Measurements from ENCODE around the gene CSGALNACT2.

CSGALNACT2 gene

GRCh38 chr10:43160921-43161255 is 22.6 kb downstream of the CSGALNACT2 start:
- Histone ChIP-seq H3K4me1 (ENCODE audit: control insufficient read depth in 2 of 2, insufficient read depth in 2 of 2, low read length in 2 of 2) (no peaks in the 10 kb centered on the region), H3K9me3 (ENCODE audit: control insufficient read depth in 2 of 2, low read length in 2 of 2) (no peaks in the 10 kb centered on the region), H3K27me3 (ENCODE audit: control insufficient read depth in 2 of 2, insufficient read depth in 2 of 2, low read length in 2 of 2) (no peaks in the 10 kb centered on the region), H3K27ac (ENCODE audit: low read depth in 2 of 2, low read length in 2 of 2) (no peak overlapping the region), H3K36me3 (ENCODE audit: control insufficient read depth in 2 of 2, insufficient read depth in 2 of 2, low read length in 2 of 2) (peaks cover 3 to 6% of the 10 kb centered on the region in 2 donors), H3K9ac (ENCODE audit: low read depth in 1 of 2, low read length in 2 of 2) (no peak overlapping the region), H3K4me3 (ENCODE audit: low read length in 2 of 2) (no peak overlapping the region)

- no peak overlapping the region for H3K27ac ChIP-seq (ENCODE audit: low read depth in 2 of 2, low read length in 2 of 2)
- H3K9me3 ChIP-seq (ENCODE audit: control insufficient read depth in 2 of 2, low read length in 2 of 2), result no peaks in the 10 kb centered on the region
- peaks cover 3 to 6% of the 10 kb centered on the region in 2 donors for H3K36me3 ChIP-seq (ENCODE audit: control insufficient read depth in 2 of 2, insufficient read depth in 2 of 2, low read length in 2 of 2)
- no peak overlapping the region for H3K4me3 ChIP-seq (ENCODE audit: low read length in 2 of 2)
- H3K4me1 ChIP-seq (ENCODE audit: control insufficient read depth in 2 of 2, insufficient read depth in 2 of 2, low read length in 2 of 2), result no peaks in the 10 kb centered on the region
- no peaks in the 10 kb centered on the region for H3K27me3 ChIP-seq (ENCODE audit: control insufficient read depth in 2 of 2, insufficient read depth in 2 of 2, low read length in 2 of 2)
- H3K9ac ChIP-seq (ENCODE audit: low read depth in 1 of 2, low read length in 2 of 2), result no peak overlapping the region
Observed at GRCh38 chr10:43162604-43163003, 24.4 kb downstream of the CSGALNACT2 start.

GRCh38 chr10:43166207-43166879 is 28.1 kb downstream of the CSGALNACT2 start:
- H3K27ac ChIP-seq (ENCODE audit: low read depth in 2 of 2, low read length in 2 of 2), result no peak overlapping the region
- peaks cover 5 to 17% of the 10 kb centered on the region in 2 donors for H3K36me3 ChIP-seq (ENCODE audit: control insufficient read depth in 2 of 2, insufficient read depth in 2 of 2, low read length in 2 of 2)
- H3K4me1 ChIP-seq (ENCODE audit: control insufficient read depth in 2 of 2, insufficient read depth in 2 of 2, low read length in 2 of 2), result no peaks in the 10 kb centered on the region
- H3K27me3 ChIP-seq (ENCODE audit: control insufficient read depth in 2 of 2, insufficient read depth in 2 of 2, low read length in 2 of 2), result no peaks in the 10 kb centered on the region
- no peak overlapping the region for H3K9ac ChIP-seq (ENCODE audit: low read depth in 1 of 2, low read length in 2 of 2)
- no peaks in the 10 kb centered on the region for H3K9me3 ChIP-seq (ENCODE audit: control insufficient read depth in 2 of 2, low read length in 2 of 2)
- no peak overlapping the region for H3K4me3 ChIP-seq (ENCODE audit: low read length in 2 of 2)

- Histone ChIP-seq H3K4me3 (ENCODE audit: low read length in 2 of 2) (no peak overlapping the region), H3K27me3 (ENCODE audit: control insufficient read depth in 2 of 2, insufficient read depth in 2 of 2, low read length in 2 of 2) (no peaks in the 10 kb centered on the region), H3K4me1 (ENCODE audit: control insufficient read depth in 2 of 2, insufficient read depth in 2 of 2, low read length in 2 of 2) (no peaks in the 10 kb centered on the region), H3K27ac (ENCODE audit: low read depth in 2 of 2, low read length in 2 of 2) (no peak overlapping the region), H3K36me3 (ENCODE audit: control insufficient read depth in 2 of 2, insufficient read depth in 2 of 2, low read length in 2 of 2) (peaks cover 5 to 14% of the 10 kb centered on the region in 2 donors), H3K9ac (ENCODE audit: low read depth in 1 of 2, low read length in 2 of 2) (peak overlapping the region in 1 of 2 donors; percentile 14), H3K9me3 (ENCODE audit: control insufficient read depth in 2 of 2, low read length in 2 of 2) (no peaks in the 10 kb centered on the region)
Observed at GRCh38 chr10:43166880-43167497, 28.7 kb downstream of the CSGALNACT2 start.

GRCh38 chr10:43167498-43167889 is 29.2 kb downstream of the CSGALNACT2 start:
- H3K4me1 ChIP-seq (ENCODE audit: control insufficient read depth in 2 of 2, insufficient read depth in 2 of 2, low read length in 2 of 2), result no peaks in the 10 kb centered on the region
- no peak overlapping the region for H3K27ac ChIP-seq (ENCODE audit: low read depth in 2 of 2, low read length in 2 of 2)
- H3K4me3 ChIP-seq (ENCODE audit: low read length in 2 of 2), result no peak overlapping the region
- H3K9ac ChIP-seq (ENCODE audit: low read depth in 1 of 2, low read length in 2 of 2), result no peak overlapping the region
- H3K36me3 ChIP-seq (ENCODE audit: control insufficient read depth in 2 of 2, insufficient read depth in 2 of 2, low read length in 2 of 2), result peaks cover 5 to 14% of the 10 kb centered on the region in 2 donors
- no peaks in the 10 kb centered on the region for H3K27me3 ChIP-seq (ENCODE audit: control insufficient read depth in 2 of 2, insufficient read depth in 2 of 2, low read length in 2 of 2)
- H3K9me3 ChIP-seq (ENCODE audit: control insufficient read depth in 2 of 2, low read length in 2 of 2), result no peaks in the 10 kb centered on the region

GRCh38 chr10:43170491-43170890 is 32.2 kb downstream of the CSGALNACT2 start:
- no peaks in the 10 kb centered on the region for H3K4me1 ChIP-seq (ENCODE audit: control insufficient read depth in 2 of 2, insufficient read depth in 2 of 2, low read length in 2 of 2)
- H3K9me3 ChIP-seq (ENCODE audit: control insufficient read depth in 2 of 2, low read length in 2 of 2), result no peaks in the 10 kb centered on the region
- H3K36me3 ChIP-seq (ENCODE audit: control insufficient read depth in 2 of 2, insufficient read depth in 2 of 2, low read length in 2 of 2), result peaks cover 2 to 19% of the 10 kb centered on the region in 2 donors
- no peaks in the 10 kb centered on the region for H3K27me3 ChIP-seq (ENCODE audit: control insufficient read depth in 2 of 2, insufficient read depth in 2 of 2, low read length in 2 of 2)
- H3K4me3 ChIP-seq (ENCODE audit: low read length in 2 of 2), result no peak overlapping the region
- H3K27ac ChIP-seq (ENCODE audit: low read depth in 2 of 2, low read length in 2 of 2), result no peak overlapping the region
- H3K9ac ChIP-seq (ENCODE audit: low read depth in 1 of 2, low read length in 2 of 2), result no peak overlapping the region

GRCh38 chr10:43172645-43173044 is 34.4 kb downstream of the CSGALNACT2 start:
- Histone ChIP-seq H3K27ac (ENCODE audit: low read depth in 2 of 2, low read length in 2 of 2) (no peak overlapping the region), H3K36me3 (ENCODE audit: control insufficient read depth in 2 of 2, insufficient read depth in 2 of 2, low read length in 2 of 2) (peaks cover 2 to 33% of the 10 kb centered on the region in 2 donors), H3K4me3 (ENCODE audit: low read length in 2 of 2) (no peak overlapping the region), H3K9ac (ENCODE audit: low read depth in 1 of 2, low read length in 2 of 2) (no peak overlapping the region), H3K9me3 (ENCODE audit: control insufficient read depth in 2 of 2, low read length in 2 of 2) (no peaks in the 10 kb centered on the region), H3K27me3 (ENCODE audit: control insufficient read depth in 2 of 2, insufficient read depth in 2 of 2, low read length in 2 of 2) (no peaks in the 10 kb centered on the region), H3K4me1 (ENCODE audit: control insufficient read depth in 2 of 2, insufficient read depth in 2 of 2, low read length in 2 of 2) (no peaks in the 10 kb centered on the region)

GRCh38 chr10:43173120-43173519 is 34.9 kb downstream of the CSGALNACT2 start:
- Histone ChIP-seq H3K9me3 (ENCODE audit: control insufficient read depth in 2 of 2, low read length in 2 of 2) (no peaks in the 10 kb centered on the region), H3K36me3 (ENCODE audit: control insufficient read depth in 2 of 2, insufficient read depth in 2 of 2, low read length in 2 of 2) (peaks cover 2 to 37% of the 10 kb centered on the region in 2 donors), H3K27me3 (ENCODE audit: control insufficient read depth in 2 of 2, insufficient read depth in 2 of 2, low read length in 2 of 2) (no peaks in the 10 kb centered on the region), H3K4me1 (ENCODE audit: control insufficient read depth in 2 of 2, insufficient read depth in 2 of 2, low read length in 2 of 2) (no peaks in the 10 kb centered on the region), H3K27ac (ENCODE audit: low read depth in 2 of 2, low read length in 2 of 2) (no peak overlapping the region), H3K4me3 (ENCODE audit: low read length in 2 of 2) (no peak overlapping the region), H3K9ac (ENCODE audit: low read depth in 1 of 2, low read length in 2 of 2) (no peak overlapping the region)

- H3K9ac ChIP-seq (ENCODE audit: low read depth in 1 of 2, low read length in 2 of 2), result no peak overlapping the region
- H3K27me3 ChIP-seq (ENCODE audit: control insufficient read depth in 2 of 2, insufficient read depth in 2 of 2, low read length in 2 of 2), result no peaks in the 10 kb centered on the region
- peaks cover 0 to 32% of the 10 kb centered on the region in 2 donors for H3K36me3 ChIP-seq (ENCODE audit: control insufficient read depth in 2 of 2, insufficient read depth in 2 of 2, low read length in 2 of 2)
- no peak overlapping the region for H3K27ac ChIP-seq (ENCODE audit: low read depth in 2 of 2, low read length in 2 of 2)
- no peaks in the 10 kb centered on the region for H3K9me3 ChIP-seq (ENCODE audit: control insufficient read depth in 2 of 2, low read length in 2 of 2)
- H3K4me1 ChIP-seq (ENCODE audit: control insufficient read depth in 2 of 2, insufficient read depth in 2 of 2, low read length in 2 of 2), result no peaks in the 10 kb centered on the region
- H3K4me3 ChIP-seq (ENCODE audit: low read length in 2 of 2), result no peak overlapping the region
Observed at GRCh38 chr10:43174969-43175368, 36.7 kb downstream of the CSGALNACT2 start.

GRCh38 chr10:43176271-43176670 is 38.0 kb downstream of the CSGALNACT2 start:
- no peaks in the 10 kb centered on the region for H3K9me3 ChIP-seq (ENCODE audit: control insufficient read depth in 2 of 2, low read length in 2 of 2)
- no peaks in the 10 kb centered on the region for H3K27me3 ChIP-seq (ENCODE audit: control insufficient read depth in 2 of 2, insufficient read depth in 2 of 2, low read length in 2 of 2)
- no peak overlapping the region for H3K4me3 ChIP-seq (ENCODE audit: low read length in 2 of 2)
- H3K27ac ChIP-seq (ENCODE audit: low read depth in 2 of 2, low read length in 2 of 2), result no peak overlapping the region
- no peaks in the 10 kb centered on the region for H3K4me1 ChIP-seq (ENCODE audit: control insufficient read depth in 2 of 2, insufficient read depth in 2 of 2, low read length in 2 of 2)
- peaks cover 0 to 35% of the 10 kb centered on the region in 2 donors for H3K36me3 ChIP-seq (ENCODE audit: control insufficient read depth in 2 of 2, insufficient read depth in 2 of 2, low read length in 2 of 2)
- H3K9ac ChIP-seq (ENCODE audit: low read depth in 1 of 2, low read length in 2 of 2), result no peak overlapping the region
